DOHH2 (cell line): ENCODE results near the gene SH2D2A.

Experiments used
- H3F3A ChIP-seq: fragments of 200-600 bp; sonication (generic), shearing (Covaris generic); 2 replicates; pipeline ENCODE4 v1.6.0; 2016; ENCODE audit warnings: antibody characterized with exemption, mild to moderate bottlenecking; ENCODE audit not compliant: control insufficient read depth, insufficient read depth
- H3K27ac ChIP-seq: fragments of 200-600 bp; sonication (generic); 2 replicates; pipeline ENCODE4 v1.5.1; 2014; ENCODE audit warnings: low read depth, mild to moderate bottlenecking, low read length, moderate library complexity
- H3K27me3 ChIP-seq: fragments of 200-600 bp; sonication (generic); 2 replicates; pipeline ENCODE4 v1.6.1; 2014; ENCODE audit warnings: mild to moderate bottlenecking, low read length, mixed read lengths; ENCODE audit not compliant: control insufficient read depth
- H3K36me3 ChIP-seq: fragments of 200-600 bp; sonication (generic); 2 replicates; pipeline ENCODE4 v1.6.1; 2014; ENCODE audit warnings: mild to moderate bottlenecking, low read length, moderate library complexity, mixed read lengths; ENCODE audit not compliant: control insufficient read depth
- H3K4me1 ChIP-seq: fragments of 200-600 bp; sonication (generic); 2 replicates; pipeline ENCODE4 v1.6.1; 2014; ENCODE audit warnings: mild to moderate bottlenecking, low read length, mixed read lengths; ENCODE audit not compliant: control insufficient read depth
- H3K4me2 ChIP-seq: fragments of 200-600 bp; sonication (generic); 2 replicates; pipeline ENCODE4 v1.6.0; 2014; ENCODE audit warnings: mild to moderate bottlenecking, low read length, moderate library complexity
- H3K4me3 ChIP-seq: fragments of 200-600 bp; sonication (generic); 2 replicates; pipeline ENCODE4 v1.5.1; 2014; ENCODE audit warnings: mild to moderate bottlenecking, low read length, mixed read lengths
- H3K79me2 ChIP-seq: fragments of 200-600 bp; sonication (generic); 2 replicates; pipeline ENCODE4 v1.6.1; 2014; ENCODE audit warnings: mild to moderate bottlenecking, low read length, mixed read lengths; ENCODE audit not compliant: control insufficient read depth
- H3K9me2 ChIP-seq: fragments of 200-600 bp; sonication (generic); replicated peaks from 2 replicates; pipeline ENCODE4 v1.6.1; 2014; ENCODE audit warnings: mild to moderate bottlenecking, low read length, mixed read lengths; ENCODE audit not compliant: control insufficient read depth
- H3K9me3 ChIP-seq: fragments of 200-600 bp; sonication (generic); 2 replicates; pipeline ENCODE4 v1.6.1; 2014; ENCODE audit warnings: antibody characterized with exemption, low read length, mixed read lengths; ENCODE audit not compliant: control insufficient read depth, insufficient read depth
- H4K20me1 ChIP-seq: fragments of 200-600 bp; sonication (generic); 2 replicates; pipeline ENCODE4 v1.6.0; 2014; ENCODE audit warnings: low read depth, mild to moderate bottlenecking, antibody characterized with exemption, low read length, moderate library complexity; ENCODE audit not compliant: control insufficient read depth, insufficient read depth
- CTCF ChIP-seq: fragments of 200-600 bp; sonication (generic); IDR thresholded peaks from one replicate; pipeline ENCODE4 v1.5.1; 2014; ENCODE audit warnings: antibody characterized with exemption, mild to moderate bottlenecking, low read depth, low read length; ENCODE audit not compliant: poor library complexity, severe bottlenecking
- EZH2phosphoT487 ChIP-seq: fragments of 200-600 bp; sonication (generic); IDR thresholded peaks from 2 replicates; pipeline ENCODE4 v1.6.1; 2017; ENCODE audit warnings: borderline replicate concordance, mild to moderate bottlenecking, antibody characterized with exemption, low read length, moderate library complexity, mixed read lengths

Gene SH2D2A

GRCh38 chr1:156844102-156844501 is 27.5 kb upstream of the SH2D2A start:
- Histone ChIP-seq H3K9me2 (no peaks in the 10 kb centered on the region), H3F3A (no peaks in the 10 kb centered on the region), H3K79me2 (no peaks in the 10 kb centered on the region), H3K4me1 (no peaks in the 10 kb centered on the region), H3K4me2 (no peak overlapping the region), H3K4me3 (no peak overlapping the region), H3K27me3 (no peaks in the 10 kb centered on the region), H3K27ac (no peak overlapping the region), H3K36me3 (no peaks in the 10 kb centered on the region), H4K20me1 (no peaks in the 10 kb centered on the region), H3K9me3 (no peaks in the 10 kb centered on the region)
- no peak for TF ChIP-seq CTCF
- TF ChIP-seq EZH2phosphoT487, result no peak

DNA sequence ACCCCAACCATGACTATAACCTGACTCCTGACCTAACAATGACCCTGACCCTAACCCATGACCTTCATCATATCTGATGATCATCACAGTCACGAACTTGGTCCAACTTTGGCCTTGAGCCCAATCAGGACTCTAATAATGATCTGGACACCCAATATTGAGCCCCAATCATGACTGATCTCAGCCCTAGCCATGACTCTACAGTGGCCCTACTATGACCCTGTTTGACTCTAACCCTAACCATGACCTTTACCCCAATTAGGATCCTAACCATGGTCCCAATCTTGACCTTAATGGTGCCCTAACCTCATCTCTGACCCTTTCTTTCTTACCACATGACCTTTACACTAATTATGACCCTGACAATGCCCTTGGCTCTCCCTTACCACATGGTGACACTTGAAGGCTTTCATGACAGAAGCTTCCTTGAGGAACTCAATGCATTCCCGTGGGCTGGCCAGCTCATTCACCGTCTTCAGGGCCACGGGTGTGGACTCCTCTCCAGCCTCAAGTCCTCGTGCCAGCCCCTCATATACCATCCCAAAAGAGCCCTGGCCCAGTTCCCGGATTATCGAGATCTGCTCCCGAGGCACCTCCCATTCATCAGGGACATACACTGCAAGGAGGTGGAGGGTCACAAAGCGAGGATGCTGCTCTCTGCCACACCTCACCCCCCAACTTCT is 26.1 kb upstream of the SH2D2A start:
- H3K36me3 ChIP-seq, result no peaks in the 10 kb centered on the region
- TF ChIP-seq CTCF, result no peak
- TF ChIP-seq EZH2phosphoT487, result no peak
- H3K9me2 ChIP-seq, result no peaks in the 10 kb centered on the region
- 0 out of 2 replicates have a peak, but pooled peaks cover 3% of the 10 kb centered on the region for H4K20me1 ChIP-seq
- H3K9me3 ChIP-seq, result no peaks in the 10 kb centered on the region
- H3K27me3 ChIP-seq, result peaks cover 8% of the 10 kb centered on the region; the same call in 1 of the 2 replicates
- no peaks in the 10 kb centered on the region for H3F3A ChIP-seq
- no peak overlapping the region for H3K4me3 ChIP-seq
- H3K79me2 ChIP-seq, result no peaks in the 10 kb centered on the region
- H3K27ac ChIP-seq, result no peak overlapping the region
- no peaks in the 10 kb centered on the region for H3K4me1 ChIP-seq
- H3K4me2 ChIP-seq, result no peak overlapping the region

GRCh38 chr1:156841295-156841855 is 24.7 kb upstream of the SH2D2A start:
- H3K9me2 ChIP-seq, result no peaks in the 10 kb centered on the region
- TF ChIP-seq CTCF, result no peak
- no peak for TF ChIP-seq EZH2phosphoT487
- no peak overlapping the region for H3K4me2 ChIP-seq
- no peaks in the 10 kb centered on the region for H3K36me3 ChIP-seq
- 0 out of 2 replicates have a peak, but pooled peaks cover 3% of the 10 kb centered on the region for H4K20me1 ChIP-seq
- H3K4me3 ChIP-seq, result no peak overlapping the region
- H3F3A ChIP-seq, result no peaks in the 10 kb centered on the region
- H3K9me3 ChIP-seq, result no peaks in the 10 kb centered on the region
- no peaks in the 10 kb centered on the region for H3K79me2 ChIP-seq
- no peaks in the 10 kb centered on the region for H3K4me1 ChIP-seq
- H3K27me3 ChIP-seq, result peaks cover 22% of the 10 kb centered on the region
- H3K27ac ChIP-seq, result no peak overlapping the region
